Activated T-cell treated with anti-CD3 and anti-CD28 coated beads, Interleukin-2, amount 50 U/mL, for 72 hours (primary cell): Measurements from ENCODE around the gene KCNC1. TPM values are rescaled to one million over a fixed set of nuclear protein-coding genes. Genes with fewer than 3 reads are reported as not detected.

Experiments
- ATAC-seq, 2 donors: fragments of 150-1000 bp; cut with Tn5 transposase; replicated peaks in 1 of 2; 2 replicates each; pipeline ENCODE4 v1.10.0; 2021; ENCODE audit warnings: moderate library complexity in 2 of 2, mild to moderate bottlenecking in 1 of 2
- DNase-seq, 2 donors: peaks; one replicate each; pipeline ENCODE4 v3.0.0; 2021 to 2022; ENCODE audit warnings: mixed read lengths in 1 of 2
- H3K27ac Mint-ChIP-seq: one replicate; pipeline ENCODE4 v1.8.0; 2022; ENCODE audit warnings: mild to moderate bottlenecking, moderate library complexity, mixed read lengths
- H3K27me3 Mint-ChIP-seq: one replicate; pipeline ENCODE4 v1.8.0; 2022; ENCODE audit warnings: low read depth, mixed read lengths
- H3K36me3 Mint-ChIP-seq, 2 donors: one replicate each; pipeline ENCODE4 v1.8.0; 2022; ENCODE audit warnings: mixed read lengths in 2 of 2, mild to moderate bottlenecking in 1 of 2; ENCODE audit not compliant: insufficient read depth in 2 of 2
- H3K4me1 Mint-ChIP-seq: one replicate; pipeline ENCODE4 v1.8.0; 2022; ENCODE audit warnings: low read depth, mixed read lengths
- H3K4me3 Mint-ChIP-seq, 2 donors: one replicate each; pipeline ENCODE4 v1.8.0; 2022; ENCODE audit warnings: mild to moderate bottlenecking in 2 of 2, mixed read lengths in 2 of 2, moderate library complexity in 2 of 2
- H3K9me3 Mint-ChIP-seq, 2 donors: one replicate each; pipeline ENCODE4 v1.8.0; 2022; ENCODE audit warnings: mixed read lengths in 2 of 2
- total RNA-seq, 2 donors: library from RNA; stranded (reverse); gene quantifications; one replicate each; pipeline ENCODE4 v1.2.3, GENCODE V29; 2022

The KCNC1 gene
- total RNA-seq, 2 donors from 2014 or later, result not detected

DNA sequence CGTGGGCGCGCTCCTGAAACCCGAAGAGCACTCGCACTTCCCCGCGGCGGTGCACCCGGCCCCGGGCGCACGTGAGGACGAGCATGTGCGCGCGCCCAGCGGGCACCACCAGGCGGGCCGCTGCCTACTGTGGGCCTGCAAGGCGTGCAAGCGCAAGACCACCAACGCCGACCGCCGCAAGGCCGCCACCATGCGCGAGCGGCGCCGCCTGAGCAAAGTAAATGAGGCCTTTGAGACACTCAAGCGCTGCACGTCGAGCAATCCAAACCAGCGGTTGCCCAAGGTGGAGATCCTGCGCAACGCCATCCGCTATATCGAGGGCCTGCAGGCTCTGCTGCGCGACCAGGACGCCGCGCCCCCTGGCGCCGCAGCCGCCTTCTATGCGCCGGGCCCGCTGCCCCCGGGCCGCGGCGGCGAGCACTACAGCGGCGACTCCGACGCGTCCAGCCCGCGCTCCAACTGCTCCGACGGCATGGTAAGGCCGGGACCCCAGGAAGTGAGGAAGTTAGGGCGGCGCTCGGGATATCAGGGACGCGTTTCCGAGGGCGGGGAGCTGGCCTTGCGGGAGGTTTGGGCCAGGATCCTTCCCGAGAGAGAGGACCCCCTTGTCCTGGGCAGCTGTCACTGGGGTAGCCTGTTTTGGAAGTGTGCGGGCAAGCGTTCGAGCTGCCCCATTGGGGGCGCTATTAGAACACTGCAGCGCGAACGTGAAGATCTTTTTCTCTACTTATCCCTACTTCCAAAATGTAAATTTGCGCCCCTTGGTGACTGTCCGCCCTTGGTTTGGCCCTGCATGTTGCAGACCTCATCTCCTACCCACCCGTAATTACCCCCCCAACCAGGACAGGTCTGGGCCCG is 14.4 kb upstream of the KCNC1 start:
- DNase-seq (no peak), ATAC-seq (no peak)
- H3K4me1 Mint-ChIP-seq, result no peaks in the 10 kb centered on the region
- no peaks in the 10 kb centered on the region for H3K36me3 Mint-ChIP-seq
- no peak overlapping the region for H3K27ac Mint-ChIP-seq
- peaks cover 46% of the 10 kb centered on the region for H3K27me3 Mint-ChIP-seq
- H3K4me3 Mint-ChIP-seq, result no peak overlapping the region
- H3K9me3 Mint-ChIP-seq, result no peaks in the 10 kb centered on the region

DNA sequence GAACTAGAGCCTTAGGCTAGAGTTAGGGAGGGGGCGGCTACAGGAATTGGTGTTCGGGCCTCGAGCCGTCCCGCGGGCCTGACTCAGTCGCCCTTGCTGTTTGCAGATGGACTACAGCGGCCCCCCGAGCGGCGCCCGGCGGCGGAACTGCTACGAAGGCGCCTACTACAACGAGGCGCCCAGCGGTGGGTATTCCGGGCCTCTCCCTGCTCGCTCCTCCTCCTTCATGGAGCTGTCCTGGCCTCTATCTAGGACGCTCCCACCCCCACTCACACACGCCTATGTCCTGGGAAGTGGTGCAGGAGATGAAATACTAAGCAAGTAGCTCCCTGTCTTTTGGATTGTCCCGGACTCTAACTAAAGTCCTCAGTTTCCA is 13.8 kb upstream of the KCNC1 start:
- Mint-ChIP-seq H3K27me3 (peaks cover 48% of the 10 kb centered on the region), H3K9me3 (no peaks in the 10 kb centered on the region)
- no peak for DNase-seq

DNA sequence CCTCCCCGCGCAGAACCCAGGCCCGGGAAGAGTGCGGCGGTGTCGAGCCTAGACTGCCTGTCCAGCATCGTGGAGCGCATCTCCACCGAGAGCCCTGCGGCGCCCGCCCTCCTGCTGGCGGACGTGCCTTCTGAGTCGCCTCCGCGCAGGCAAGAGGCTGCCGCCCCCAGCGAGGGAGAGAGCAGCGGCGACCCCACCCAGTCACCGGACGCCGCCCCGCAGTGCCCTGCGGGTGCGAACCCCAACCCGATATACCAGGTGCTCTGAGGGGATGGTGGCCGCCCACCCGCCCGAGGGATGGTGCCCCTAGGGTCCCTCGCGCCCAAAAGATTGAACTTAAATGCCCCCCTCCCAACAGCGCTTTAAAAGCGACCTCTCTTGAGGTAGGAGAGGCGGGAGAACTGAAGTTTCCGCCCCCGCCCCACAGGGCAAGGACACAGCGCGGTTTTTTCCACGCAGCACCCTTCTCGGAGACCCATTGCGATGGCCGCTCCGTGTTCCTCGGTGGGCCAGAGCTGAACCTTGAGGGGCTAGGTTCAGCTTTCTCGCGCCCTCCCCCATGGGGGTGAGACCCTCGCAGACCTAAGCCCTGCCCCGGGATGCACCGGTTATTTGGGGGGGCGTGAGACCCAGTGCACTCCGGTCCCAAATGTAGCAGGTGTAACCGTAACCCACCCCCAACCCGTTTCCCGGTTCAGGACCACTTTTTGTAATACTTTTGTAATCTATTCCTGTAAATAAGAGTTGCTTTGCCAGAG is 13.2 kb upstream of the KCNC1 start:
- no peak overlapping the region for H3K27ac Mint-ChIP-seq

More for the DNA sequence above, 13.8 kb upstream of the KCNC1 start:
- Mint-ChIP-seq H3K27ac (no peak overlapping the region), H3K4me1 (no peaks in the 10 kb centered on the region), H3K36me3 (no peaks in the 10 kb centered on the region), H3K4me3 (no peak overlapping the region)
- no peak for ATAC-seq

DNA sequence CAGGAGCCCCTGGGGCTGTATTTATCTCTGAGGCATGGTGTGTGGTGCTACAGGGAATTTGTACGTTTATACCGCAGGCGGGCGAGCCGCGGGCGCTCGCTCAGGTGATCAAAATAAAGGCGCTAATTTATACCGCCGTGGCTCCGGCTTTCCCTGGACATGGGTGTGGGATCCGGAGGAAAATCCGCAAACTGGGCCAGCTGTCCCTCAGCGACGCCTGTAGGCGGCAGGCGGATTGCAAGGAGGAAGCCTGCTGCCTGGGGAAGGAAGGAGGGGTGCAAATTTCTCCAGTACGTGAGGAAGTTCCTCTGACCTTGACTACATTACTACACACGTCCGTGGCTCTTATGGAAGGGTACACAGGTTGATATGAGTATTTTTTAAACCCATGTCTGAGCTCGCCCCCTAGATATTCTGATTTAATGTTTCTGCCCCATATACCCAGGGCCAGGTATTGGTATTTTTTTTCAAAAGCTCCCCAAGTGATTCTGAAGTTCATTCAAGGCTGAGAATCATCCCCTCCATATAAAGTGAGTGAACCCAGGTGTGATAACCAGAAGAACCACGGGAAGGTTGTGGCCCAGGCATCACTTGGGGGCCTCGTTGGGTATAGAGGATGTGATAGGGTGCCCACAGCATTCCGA is 12.5 kb upstream of the KCNC1 start:
- Mint-ChIP-seq H3K27me3 (peaks cover 54% of the 10 kb centered on the region), H3K4me1 (no peaks in the 10 kb centered on the region), H3K4me3 (no peak overlapping the region), H3K36me3 (no peaks in the 10 kb centered on the region), H3K27ac (no peak overlapping the region), H3K9me3 (no peaks in the 10 kb centered on the region)
- DNase-seq (no peak), ATAC-seq (no peak)

More for the DNA sequence above, 13.2 kb upstream of the KCNC1 start:
- H3K4me1 Mint-ChIP-seq, result no peaks in the 10 kb centered on the region
- no peaks in the 10 kb centered on the region for H3K36me3 Mint-ChIP-seq
- H3K27me3 Mint-ChIP-seq, result peaks cover 51% of the 10 kb centered on the region
- H3K9me3 Mint-ChIP-seq, result no peaks in the 10 kb centered on the region
- DNase-seq (no peak), ATAC-seq (no peak)
- no peak overlapping the region for H3K4me3 Mint-ChIP-seq

DNA sequence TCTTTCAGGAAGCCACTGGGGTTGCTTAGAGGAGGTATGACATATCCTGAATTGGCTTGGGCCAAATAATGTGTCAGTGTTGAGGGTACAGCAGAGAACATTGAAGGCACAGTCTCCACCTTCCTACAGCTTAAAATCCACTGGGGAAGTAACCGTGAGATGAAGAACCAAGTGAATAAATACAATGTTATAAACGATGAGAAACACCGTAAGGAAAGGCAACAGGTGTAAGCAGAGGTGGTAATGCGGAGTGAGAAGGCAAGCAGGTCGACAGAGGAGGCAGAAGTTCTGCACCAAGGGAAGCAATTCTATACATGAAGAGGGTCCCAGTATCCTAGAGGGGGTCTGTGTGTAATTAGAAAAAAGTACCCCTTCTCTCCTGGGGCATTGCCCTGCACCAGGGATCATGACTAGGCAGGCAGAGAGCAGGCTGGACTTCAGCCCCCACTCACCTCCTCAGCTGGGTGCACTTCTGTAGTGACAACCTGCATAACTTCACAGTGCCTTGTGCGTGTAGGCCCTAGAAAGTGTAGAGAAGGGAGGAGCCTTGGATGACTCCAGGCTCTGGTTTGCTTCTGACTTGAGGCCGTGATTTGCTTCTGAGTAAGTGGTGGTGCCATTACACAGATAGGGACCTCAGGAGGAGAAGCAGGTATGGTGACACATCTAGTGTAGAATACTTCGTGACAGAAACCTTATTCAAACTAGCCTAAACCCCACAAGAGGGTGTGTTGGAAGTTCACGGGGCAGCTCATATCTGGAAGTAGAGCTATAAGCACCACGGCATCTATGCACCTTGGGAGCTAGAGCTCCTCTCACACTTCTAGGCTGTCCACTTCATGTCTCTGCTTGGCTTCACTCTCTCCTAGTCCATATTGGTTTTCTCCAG is 10.3 kb upstream of the KCNC1 start:
- ATAC-seq (no peak), DNase-seq (no peak)
- no peak overlapping the region for H3K27ac Mint-ChIP-seq
- no peaks in the 10 kb centered on the region for H3K36me3 Mint-ChIP-seq
- H3K27me3 Mint-ChIP-seq, result peaks cover 62% of the 10 kb centered on the region
- H3K4me1 Mint-ChIP-seq, result no peaks in the 10 kb centered on the region
- H3K4me3 Mint-ChIP-seq, result no peak overlapping the region
- H3K9me3 Mint-ChIP-seq, result no peaks in the 10 kb centered on the region

DNA sequence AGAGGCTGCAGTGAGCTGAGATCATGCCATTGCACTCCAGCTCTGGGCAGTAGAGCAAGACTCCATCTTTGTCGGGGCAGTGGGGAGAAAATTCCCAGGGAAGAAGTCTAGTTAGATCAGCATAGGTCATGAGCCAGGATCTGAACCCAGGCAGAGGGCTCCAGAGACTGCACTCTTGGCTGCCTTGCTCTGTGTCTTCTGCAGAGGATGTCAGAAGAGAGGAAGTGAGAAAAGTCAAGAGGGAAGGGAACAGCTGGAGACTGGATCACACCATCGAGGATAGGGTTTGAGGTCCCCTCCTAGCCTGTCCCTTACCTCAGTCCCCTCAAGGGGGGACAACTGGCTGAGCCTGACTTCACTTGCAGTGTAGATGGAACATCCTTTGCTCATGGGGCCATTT is 9.4 kb upstream of the KCNC1 start:
- no peak for ATAC-seq
- Mint-ChIP-seq H3K27me3 (peaks cover 66% of the 10 kb centered on the region), H3K4me1 (no peaks in the 10 kb centered on the region), H3K27ac (no peak overlapping the region), H3K36me3 (no peaks in the 10 kb centered on the region), H3K9me3 (no peaks in the 10 kb centered on the region), H3K4me3 (no peak overlapping the region)
- DNase-seq, result no peak

DNA sequence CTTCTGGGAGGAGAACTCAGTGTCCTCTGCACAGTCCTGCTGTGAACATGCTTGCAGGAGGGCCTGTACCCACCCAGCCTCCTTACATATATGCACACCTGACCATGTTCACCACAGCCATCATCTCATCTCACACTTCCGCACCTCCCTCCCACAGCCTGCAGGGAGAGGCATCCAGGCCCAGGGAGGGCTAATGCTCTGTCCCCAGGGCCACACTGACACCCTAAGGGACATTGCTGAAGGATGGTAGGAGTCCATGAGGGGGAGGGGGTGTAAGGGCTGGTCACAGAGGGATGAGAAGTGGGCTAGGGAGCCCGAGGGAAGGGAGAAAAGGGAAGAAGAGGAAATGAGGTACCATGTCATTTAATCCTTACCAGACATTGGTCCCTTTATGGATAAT is 4.4 kb upstream of the KCNC1 start:
- H3K27ac Mint-ChIP-seq, result no peak overlapping the region
- no peak overlapping the region for H3K4me3 Mint-ChIP-seq
- H3K36me3 Mint-ChIP-seq, result peaks cover 0 to 3% of the 10 kb centered on the region in 2 donors
- peaks cover 55% of the 10 kb centered on the region for H3K27me3 Mint-ChIP-seq
- ATAC-seq (no peak), DNase-seq (no peak)
- H3K4me1 Mint-ChIP-seq, result no peaks in the 10 kb centered on the region
- H3K9me3 Mint-ChIP-seq, result no peaks in the 10 kb centered on the region

DNA sequence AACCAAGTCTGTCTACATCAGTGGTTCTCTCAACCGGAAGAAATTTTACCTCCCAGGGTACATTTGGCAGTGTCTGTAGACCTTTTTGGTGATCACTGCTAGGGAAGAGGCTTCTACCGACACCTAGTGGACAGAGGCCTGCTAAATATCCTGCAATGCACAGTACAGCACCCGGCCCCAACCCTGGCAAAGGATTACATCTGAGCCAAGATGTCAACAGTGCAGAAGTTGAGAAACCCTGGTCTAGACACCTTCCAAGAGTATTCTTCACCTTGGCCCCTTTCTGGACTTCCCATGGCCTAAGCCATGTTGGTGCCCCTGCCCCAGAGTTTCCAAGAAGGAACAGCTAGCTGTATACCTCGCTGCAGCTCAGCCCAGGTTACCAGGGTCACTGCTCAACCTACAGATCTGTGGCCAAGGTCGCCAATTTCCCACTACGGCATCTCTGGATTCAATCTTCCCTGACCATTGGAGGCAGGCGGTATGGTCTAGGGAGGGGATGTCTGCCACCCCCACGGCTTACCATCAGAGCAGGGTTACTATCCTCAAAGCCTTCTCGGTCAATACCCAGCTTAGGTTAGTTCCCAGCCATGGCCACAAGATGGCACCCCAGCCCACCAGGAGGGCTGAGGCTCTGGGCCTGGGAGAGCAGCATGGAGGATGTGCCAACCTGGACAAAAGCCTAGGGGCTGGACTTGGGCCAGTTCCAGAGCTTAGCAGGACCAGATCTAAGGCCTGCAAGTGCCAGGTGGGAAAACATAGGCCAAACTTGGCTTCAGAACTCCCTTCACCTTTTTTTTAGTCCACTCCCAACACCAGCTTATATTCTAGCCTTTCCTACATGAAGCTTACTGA is 3.7 kb upstream of the KCNC1 start:
- peaks cover 0 to 3% of the 10 kb centered on the region in 2 donors for H3K36me3 Mint-ChIP-seq
- H3K4me3 Mint-ChIP-seq, result no peak overlapping the region
- H3K9me3 Mint-ChIP-seq, result no peaks in the 10 kb centered on the region
- ATAC-seq, result peak; percentile 84 to 86
- H3K27ac Mint-ChIP-seq, result no peak overlapping the region
- peaks cover 52% of the 10 kb centered on the region for H3K27me3 Mint-ChIP-seq
- peak; percentile 70 to 77 for DNase-seq
- H3K4me1 Mint-ChIP-seq, result no peaks in the 10 kb centered on the region

DNA sequence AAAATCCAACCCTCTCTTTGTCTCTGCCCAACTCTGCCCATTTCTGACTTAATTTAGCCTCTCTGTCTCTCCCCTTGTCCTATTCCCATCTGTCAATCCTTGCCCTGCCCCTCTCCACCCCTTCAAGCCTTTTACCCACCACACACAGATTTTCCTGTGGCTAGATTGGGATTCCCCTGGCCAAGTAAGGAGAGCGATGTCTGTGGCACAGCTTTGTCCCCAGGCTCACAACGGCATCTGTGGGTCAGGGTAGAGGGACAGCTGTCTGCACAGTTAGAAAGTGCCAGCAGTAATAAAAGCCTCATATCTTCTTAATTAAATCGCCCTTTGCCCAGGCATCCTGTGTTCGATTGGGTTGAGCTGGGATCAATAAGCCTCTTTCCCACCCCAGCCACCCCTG is 1.3 kb upstream of the KCNC1 start:
- Mint-ChIP-seq H3K27me3 (peaks cover 48% of the 10 kb centered on the region), H3K4me3 (no peak overlapping the region), H3K9me3 (no peaks in the 10 kb centered on the region), H3K27ac (no peak overlapping the region), H3K36me3 (peaks cover 2 to 3% of the 10 kb centered on the region in 2 donors), H3K4me1 (no peaks in the 10 kb centered on the region)
- no peak for DNase-seq
- no peak for ATAC-seq

DNA sequence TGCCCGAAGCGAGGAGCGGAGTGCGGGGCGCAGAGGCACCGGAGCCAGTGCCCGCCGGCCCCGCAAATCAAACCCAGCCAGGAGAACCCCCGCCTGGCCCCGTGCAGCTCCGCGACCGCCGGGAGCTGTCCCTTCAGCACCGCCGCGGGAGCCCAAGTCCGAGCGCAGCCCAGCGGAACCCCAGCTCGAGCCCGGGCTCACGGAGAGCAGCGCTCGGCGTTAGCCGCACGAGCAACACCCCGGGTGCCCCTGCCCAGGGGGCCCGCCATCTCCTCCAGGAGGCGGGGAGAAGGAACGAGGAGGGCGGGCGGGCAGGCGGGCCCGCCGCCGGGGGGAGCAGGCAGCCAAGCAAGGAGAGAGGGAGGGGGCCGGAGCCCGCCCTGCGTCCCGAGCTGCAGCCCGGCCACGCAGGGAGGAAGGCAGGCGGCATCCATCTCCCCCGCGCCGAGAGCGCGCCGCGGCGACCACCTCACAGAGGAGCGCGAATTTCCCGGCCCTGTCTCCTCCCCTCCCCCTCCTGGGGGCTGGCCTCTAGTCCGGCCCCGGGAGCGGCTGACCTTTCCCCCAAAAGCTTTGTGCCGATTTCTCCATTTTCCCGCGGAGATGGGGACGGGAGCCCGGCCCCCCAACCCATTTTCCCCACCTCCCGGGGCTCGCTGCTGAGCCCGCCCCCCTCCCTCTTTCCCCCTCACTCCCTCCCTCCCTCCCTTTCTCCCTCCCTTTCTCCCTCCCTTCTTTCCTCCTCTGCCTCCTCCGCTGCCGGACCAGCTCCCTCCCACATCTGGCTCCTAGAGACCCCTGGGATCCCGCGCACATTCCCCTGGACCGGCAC is 621 bp downstream of the KCNC1 start:
- no peaks in the 10 kb centered on the region for H3K4me1 Mint-ChIP-seq
- ATAC-seq (peak; percentile 51 to 58), DNase-seq (peak; percentile 58 to 65)
- H3K4me3 Mint-ChIP-seq, result peak overlapping the region in 1 of 2 donors; percentile 39
- H3K27me3 Mint-ChIP-seq, result peaks cover 38% of the 10 kb centered on the region
- no peak overlapping the region for H3K27ac Mint-ChIP-seq
- no peaks in the 10 kb centered on the region for H3K9me3 Mint-ChIP-seq
- peaks cover 2 to 3% of the 10 kb centered on the region in 2 donors for H3K36me3 Mint-ChIP-seq

DNA sequence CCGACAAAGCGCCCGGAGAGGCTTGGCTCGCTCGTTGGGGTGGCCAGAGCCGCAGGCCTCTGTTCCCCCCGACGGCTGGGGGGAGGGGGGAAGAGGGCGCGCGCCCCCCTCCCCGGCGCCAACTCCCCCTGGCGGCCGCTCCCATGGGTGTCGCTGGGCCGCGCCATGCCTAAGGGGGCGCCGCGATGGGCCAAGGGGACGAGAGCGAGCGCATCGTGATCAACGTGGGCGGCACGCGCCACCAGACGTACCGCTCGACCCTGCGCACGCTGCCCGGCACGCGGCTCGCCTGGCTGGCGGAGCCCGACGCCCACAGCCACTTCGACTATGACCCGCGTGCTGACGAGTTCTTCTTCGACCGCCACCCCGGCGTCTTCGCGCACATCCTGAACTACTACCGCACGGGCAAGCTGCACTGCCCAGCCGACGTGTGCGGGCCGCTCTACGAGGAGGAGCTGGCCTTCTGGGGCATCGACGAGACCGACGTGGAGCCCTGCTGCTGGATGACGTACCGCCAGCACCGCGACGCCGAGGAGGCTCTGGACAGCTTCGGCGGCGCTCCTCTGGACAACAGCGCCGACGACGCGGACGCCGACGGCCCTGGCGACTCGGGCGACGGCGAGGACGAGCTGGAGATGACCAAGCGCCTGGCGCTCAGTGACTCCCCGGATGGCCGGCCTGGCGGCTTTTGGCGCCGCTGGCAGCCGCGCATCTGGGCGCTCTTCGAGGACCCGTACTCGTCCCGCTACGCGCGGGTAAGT is 1.4 kb downstream of the KCNC1 start:
- no peaks in the 10 kb centered on the region for H3K9me3 Mint-ChIP-seq
- ATAC-seq (no peak), DNase-seq (no peak)
- H3K4me1 Mint-ChIP-seq, result no peaks in the 10 kb centered on the region
- peak overlapping the region in 1 of 2 donors; percentile 56 for H3K4me3 Mint-ChIP-seq
- peaks cover 2 to 3% of the 10 kb centered on the region in 2 donors for H3K36me3 Mint-ChIP-seq
- H3K27me3 Mint-ChIP-seq, result peaks cover 34% of the 10 kb centered on the region
- H3K27ac Mint-ChIP-seq, result no peak overlapping the region
